GM13976 (cell line): ENCODE measurements around the gene NSD2.

Experiments
- DNase-seq: peaks from one replicate; pipeline ENCODE4 v3.0.0; 2012; ENCODE audit warnings: low spot score
- CTCF ChIP-seq: IDR thresholded peaks from 2 replicates; pipeline ENCODE4 v1.5.1; 2012; ENCODE audit warnings: borderline replicate concordance, mild to moderate bottlenecking; ENCODE audit not compliant: insufficient read depth; ENCODE audit errors: extremely low read depth, missing control alignments, control extremely low read depth
- in situ Hi-C: fragments of 300-500 bp; cut with MboI; formaldehyde crosslinking; loops from one replicate; pipeline ENCODE4 v1.12.0; 2022; ENCODE audit warnings: low sequenced_read_pairs, mixed read lengths, inconsistent platforms; ENCODE audit not compliant: unreplicated experiment

Gene NSD2

GRCh38 chr4:1863297-1864033, 7.7 kb upstream of the NSD2 start:
- no peak for DNase-seq
- TF ChIP-seq CTCF, result no peak
- in situ Hi-C loops, result no loop called here

GRCh38 chr4:1864076-1865008, 6.9 kb upstream of the NSD2 start:
- in situ Hi-C loops, result no loop called here

GRCh38 chr4:1866189-1866661, 5.0 kb upstream of the NSD2 start:
- DNase-seq, result no peak
- in situ Hi-C loops, result no loop called here
- TF ChIP-seq CTCF, result no peak

More at GRCh38 chr4:1864076-1865008, 6.9 kb upstream of the NSD2 start:
- TF ChIP-seq CTCF, result no peak
- no peak for DNase-seq

GRCh38 chr4:1868293-1868692, 2.9 kb upstream of the NSD2 start:
- TF ChIP-seq CTCF, result no peak
- no peak for DNase-seq
- in situ Hi-C loops, result no loop called here

GRCh38 chr4:1868912-1869311, 2.3 kb upstream of the NSD2 start:
- no peak for DNase-seq
- in situ Hi-C loops, result no loop called here
- TF ChIP-seq CTCF, result no peak

GRCh38 chr4:1869530-1870327, 1.5 kb upstream of the NSD2 start:
- in situ Hi-C loops, result no loop called here
- no peak for TF ChIP-seq CTCF
- peak; percentile 52 for DNase-seq
